ENCODE data around the gene CCR9. TPM values are rescaled to one million over a fixed set of nuclear protein-coding genes. Genes with fewer than 3 reads are reported as not detected.

The CCR9 gene
- total RNA-seq, 2 experiments from 2014 or later = 1.5 to 1.8 TPM

GRCh38 chr3:45895686-45896468 is 9.5 kb downstream of the CCR9 start:
- ChIA-PET CTCF (no interaction called here), POLR2A (no interaction called here)

GRCh38 chr3:45896956-45897355 is 10.6 kb downstream of the CCR9 start:
- CTCF ChIA-PET = no interaction called here
- POLR2A ChIA-PET = no interaction called here

GRCh38 chr3:45904931-45905330 is 18.6 kb downstream of the CCR9 start:
- CTCF ChIA-PET = interaction anchor here (1.1 to 1.5 kb wide), 3 partner anchors 12 to 24 kb away, joined by 3 to 5 read pairs (median 4); no protein-coding TSS in a partner anchor
- POLR2A ChIA-PET = no interaction called here

GRCh38 chr3:45905755-45906154 is 19.4 kb downstream of the CCR9 start:
- CTCF ChIA-PET = interaction anchor here (1.1 to 1.2 kb wide), 2 partner anchors 17 to 23 kb away, joined by 3 to 4 read pairs; no protein-coding TSS in a partner anchor

GRCh38 chr3:45906681-45907407 is 20.5 kb downstream of the CCR9 start:
- CTCF ChIA-PET = no interaction called here

More at GRCh38 chr3:45905755-45906154, 19.4 kb downstream of the CCR9 start:
- POLR2A ChIA-PET = no interaction called here

GRCh38 chr3:45907769-45908705 is 21.7 kb downstream of the CCR9 start:
- POLR2A ChIA-PET = no interaction called here
- CTCF ChIA-PET = interaction anchor here (0.5 to 1.7 kb wide), 3 partner anchors 21 to 147 kb away, joined by 3 to 5 read pairs (median 3); no protein-coding TSS in a partner anchor

More at GRCh38 chr3:45906681-45907407, 20.5 kb downstream of the CCR9 start:
- POLR2A ChIA-PET = no interaction called here

- ChIA-PET POLR2A (no interaction called here), CTCF (interaction anchor here (1.1 to 1.7 kb wide), 2 partner anchors 12 to 147 kb away, joined by 4 to 5 read pairs; no protein-coding TSS in a partner anchor)
These were observed 22.4 kb downstream of the CCR9 start for GRCh38 chr3:45908761-45909160.

GRCh38 chr3:45909542-45909941 is 23.2 kb downstream of the CCR9 start:
- POLR2A ChIA-PET = no interaction called here
- CTCF ChIA-PET = interaction anchor here (0.6 to 1.7 kb wide), 3 partner anchors 10 to 148 kb away, joined by 3 to 5 read pairs (median 4); no protein-coding TSS in a partner anchor

- CTCF ChIA-PET = interaction anchor here (0.6 to 1.8 kb wide), 2 partner anchors 18 to 80 kb away, joined by 3 to 7 read pairs; no protein-coding TSS in a partner anchor
- POLR2A ChIA-PET = no interaction called here
These were observed 24.5 kb downstream of the CCR9 start for GRCh38 chr3:45910892-45911291.

- ChIA-PET POLR2A (no interaction called here), CTCF (interaction anchor here (0.6 to 1.8 kb wide), 3 partner anchors 17 to 150 kb away, joined by 3 to 7 read pairs (median 3); no protein-coding TSS in a partner anchor)
These were observed 25.3 kb downstream of the CCR9 start for GRCh38 chr3:45911511-45912226.

- POLR2A ChIA-PET = no interaction called here
- CTCF ChIA-PET = interaction anchor here (1.2 to 1.3 kb wide), 2 partner anchors 17 to 20 kb away, joined by 3 read pairs; no protein-coding TSS in a partner anchor
These were observed 26.1 kb downstream of the CCR9 start for GRCh38 chr3:45912435-45912834.

GRCh38 chr3:45914362-45915058 is 28.2 kb downstream of the CCR9 start:
- POLR2A ChIA-PET = interaction anchor here (1.3 kb wide), 1 partner anchor 33 kb away, joined by 6 read pairs; no protein-coding TSS in a partner anchor
- CTCF ChIA-PET = interaction anchor here (1.2 kb wide), 1 partner anchor 14 kb away, joined by 6 read pairs; no protein-coding TSS in a partner anchor

- CTCF ChIA-PET = interaction anchor here (0.8 to 1.3 kb wide), 3 partner anchors 14 to 82 kb away, joined by 3 to 6 read pairs (median 6); no protein-coding TSS in a partner anchor
- POLR2A ChIA-PET = interaction anchor here (0.5 to 1.3 kb wide), 2 partner anchors 33 to 145 kb away, joined by 3 to 6 read pairs; no protein-coding TSS in a partner anchor
These were observed 28.7 kb downstream of the CCR9 start for GRCh38 chr3:45915059-45915439.

GRCh38 chr3:45915518-45916231 is 29.3 kb downstream of the CCR9 start:
- ChIA-PET CTCF (interaction anchor here (0.8 to 1.3 kb wide), 3 partner anchors 13 to 83 kb away, joined by 3 to 6 read pairs (median 6); no protein-coding TSS in a partner anchor), POLR2A (interaction anchor here (0.5 to 1.3 kb wide), 2 partner anchors 34 to 145 kb away, joined by 3 to 6 read pairs; no protein-coding TSS in a partner anchor)

- POLR2A ChIA-PET = no interaction called here
- CTCF ChIA-PET = no interaction called here
These were observed 31.0 kb downstream of the CCR9 start for GRCh38 chr3:45917146-45917898.
